ENCODE data around the gene TMEM132D. TPM values are rescaled to one million over a fixed set of nuclear protein-coding genes. Genes with fewer than 3 reads are reported as not detected.

Gene TMEM132D
- total and polyA plus RNA-seq, 2 of the 8 experiments (the other 6 are each of a cell fraction or from before 2014, with no cell fraction given) = 3.5 to 10.1 TPM

DNA sequence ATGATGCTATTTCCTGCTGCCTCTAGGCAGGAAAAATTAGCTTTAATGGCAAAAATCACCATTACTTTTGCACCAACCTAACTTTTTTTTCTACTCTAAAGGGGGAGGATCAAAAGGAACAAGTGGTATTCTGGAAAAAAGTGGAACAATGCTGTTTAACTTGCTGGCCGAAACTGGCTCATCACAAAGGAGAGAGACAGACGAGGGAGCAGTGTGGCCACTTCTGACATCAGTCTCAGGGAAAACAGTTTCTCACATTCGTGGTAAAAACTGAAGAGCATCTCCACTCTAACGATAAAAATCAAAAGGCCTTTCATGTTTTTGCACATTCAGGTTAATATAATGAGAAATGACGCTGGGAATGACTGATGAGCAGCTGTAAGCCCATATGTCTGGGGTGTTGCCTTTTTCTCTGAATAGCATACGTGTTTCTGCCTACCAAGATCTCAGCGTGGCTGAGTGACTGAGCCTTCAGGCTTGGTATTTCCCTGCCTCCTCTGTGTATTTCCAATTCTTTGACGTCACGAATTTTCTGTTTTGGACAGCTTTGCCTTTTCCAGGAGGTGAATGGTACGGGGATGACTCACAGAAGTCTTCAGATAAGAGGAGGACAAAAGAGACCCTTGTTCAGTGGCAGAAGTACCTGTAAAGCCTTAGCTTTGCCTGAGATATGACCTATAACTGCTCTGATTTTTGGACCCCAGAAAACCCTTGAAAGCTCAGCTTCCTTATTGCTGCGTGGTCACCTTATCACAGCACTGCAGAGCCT lies 691.8 kb downstream of the TMEM132D start:
- no peak for FAIRE-seq
- Histone ChIP-seq H3K23me2 (ENCODE audit: low read depth, low read length) (no peaks in the 10 kb centered on the region), H3K79me1 (ENCODE audit: low read depth, low read length) (no peaks in the 10 kb centered on the region), H4K91ac (replicated peaks; ENCODE audit: insufficient read length, low read length) (no peak overlapping the region), H4K8ac (ENCODE audit: extremely low read depth, insufficient read depth, low read length) (no peak overlapping the region), H3K4me1 (replicated peaks in 1 of 4; ENCODE audit: control insufficient read depth in 3 of 4, insufficient read depth in 4 of 4, low read length in 3 of 4) (no peaks in the 10 kb centered on the region), H3K14ac (ENCODE audit: insufficient read length) (no peak overlapping the region), H3K27ac (ENCODE audit: low read depth, low read length) (no peak overlapping the region), H3K56ac (replicated peaks; ENCODE audit: insufficient read length, low read depth, low read length) (no peak overlapping the region), H3K36me3 (ENCODE audit: control insufficient read depth in 2 of 4, insufficient read depth in 4 of 4, low read length in 3 of 4) (no peaks in the 10 kb centered on the region), H2BK12ac (ENCODE audit: low read depth, low read length) (no peak overlapping the region), H2BK5ac (ENCODE audit: low read depth, low read length) (no peak overlapping the region), H3K27me3 (replicated peaks in 1 of 4; ENCODE audit: control insufficient read depth in 3 of 4, extremely low read depth in 1 of 4, insufficient read depth in 3 of 4, low read length in 3 of 4) (no peaks in the 10 kb centered on the region), H2BK15ac (ENCODE audit: low read length) (no peak overlapping the region), H4K20me1 (replicated peaks in 1 of 2; ENCODE audit: control insufficient read depth in 1 of 2, insufficient read depth in 2 of 2, low read length in 2 of 2) (no peaks in the 10 kb centered on the region), H3K4me2 (ENCODE audit: insufficient read depth in 1 of 2, low read depth in 2 of 2, low read length in 2 of 2) (no peak overlapping the region), H2BK120ac (replicated peaks; ENCODE audit: low read depth, low read length) (no peak overlapping the region), H3K18ac (ENCODE audit: extremely low read depth, low read length) (no peak overlapping the region), H4K5ac (ENCODE audit: insufficient read length, low read depth, low read length) (no peak overlapping the region), H3K79me2 (ENCODE audit: control insufficient read depth in 1 of 2, insufficient read depth in 2 of 2, low read length in 2 of 2) (no peaks in the 10 kb centered on the region), H3K9ac (replicated peaks in 1 of 4; ENCODE audit: extremely low read depth in 1 of 4, low read depth in 3 of 4, low read length in 3 of 4) (no peak overlapping the region), H2AK5ac (ENCODE audit: low read depth, low read length) (no peak overlapping the region), H3K4ac (replicated peaks; ENCODE audit: insufficient read length, low read depth, low read length) (no peak overlapping the region), H3K4me3 (ENCODE audit: extremely low read depth in 1 of 4, insufficient read depth in 2 of 4, low read depth in 3 of 4, low read length in 4 of 4) (no peak overlapping the region), H3K9me3 (ENCODE audit: insufficient read depth in 2 of 2, low read depth in 1 of 2, low read length in 1 of 2) (no peaks in the 10 kb centered on the region), H2AFZ (ENCODE audit: low read length) (no peak overlapping the region), H3K23ac (ENCODE audit: insufficient read length) (no peak overlapping the region), H2BK20ac (ENCODE audit: low read length) (no peak overlapping the region)
- WGBS, 2 experiments (ENCODE audit: extremely low coverage in 1 of 2, insufficient coverage in 1 of 2, insufficient read length in 1 of 2, insufficient replicate concordance in 2 of 2, low coverage in 1 of 2, low lambda C conversion rate in 2 of 2, missing lambda C conversion rate in 1 of 2) = 89% methylated on average over 11 of the region's 11 CpGs; no CpG with 5 or more reads in 1 of the 2 experiments
- ChIA-PET POLR2A (ENCODE audit: partially characterized antibody) (no interaction called here), CTCF (ENCODE audit: partially characterized antibody) (interaction anchor here (0.7 to 1.3 kb wide), 3 partner anchors 13 to 661 kb away, joined by 3 to 4 read pairs (median 3); no protein-coding TSS in a partner anchor)
- peak in 1 of 2 experiments; percentile 7 for DNase-seq (ENCODE audit: low read depth in 1 of 2, low spot score in 2 of 2)
- TF ChIP-seq GTF2F1 (IDR thresholded peaks at IDR 0.05; ENCODE audit: borderline replicate concordance, low read depth, low read length) = no peak
- no peak for TF ChIP-seq CHD1 (IDR thresholded peaks at IDR 0.05; ENCODE audit: low read depth, low read length)
- TF ChIP-seq RFX5 (IDR thresholded peaks at IDR 0.05; ENCODE audit: borderline replicate concordance, low read depth, low read length) = no peak
- no peak for TF ChIP-seq HDAC6 (IDR thresholded peaks at IDR 0.05; ENCODE audit: low read depth, low read length)
- TF ChIP-seq POLR2AphosphoS5 (IDR thresholded peaks at IDR 0.05; ENCODE audit: low read depth, low read length) = no peak
- no peak for TF ChIP-seq KDM5A (IDR thresholded peaks at IDR 0.05; ENCODE audit: low read length)
- TF ChIP-seq POLR2A (IDR thresholded peaks at IDR 0.05; ENCODE audit: control extremely low read depth in 1 of 2, low read depth in 2 of 2, low read length in 2 of 2) = no peak
- TF ChIP-seq ATF2 (IDR thresholded peaks at IDR 0.05; ENCODE audit: low read length) = no peak
- no peak for TF ChIP-seq HDAC2 (IDR thresholded peaks at IDR 0.05; ENCODE audit: borderline replicate concordance in 1 of 2, low read depth in 2 of 2, low read length in 2 of 2)
- no peak for TF ChIP-seq KDM1A (IDR thresholded peaks at IDR 0.05; ENCODE audit: borderline replicate concordance, low read length)
- no peak for TF ChIP-seq MAFK (IDR thresholded peaks at IDR 0.05; ENCODE audit: low read depth, low read length)
- no peak for TF ChIP-seq BCL11A (IDR thresholded peaks at IDR 0.05; ENCODE audit: low read depth in 2 of 2, low read length in 2 of 2)

Data from H1 (cell line).